GM21786 (cell line): ENCODE data around the gene CD79A.

ENCODE experiments used
- ATAC-seq: cut with Tn5 transposase; IDR thresholded peaks from one replicate; pipeline ENCODE4 v1.9.1; 2021; ENCODE audit not compliant: unreplicated experiment

CD79A gene

DNA sequence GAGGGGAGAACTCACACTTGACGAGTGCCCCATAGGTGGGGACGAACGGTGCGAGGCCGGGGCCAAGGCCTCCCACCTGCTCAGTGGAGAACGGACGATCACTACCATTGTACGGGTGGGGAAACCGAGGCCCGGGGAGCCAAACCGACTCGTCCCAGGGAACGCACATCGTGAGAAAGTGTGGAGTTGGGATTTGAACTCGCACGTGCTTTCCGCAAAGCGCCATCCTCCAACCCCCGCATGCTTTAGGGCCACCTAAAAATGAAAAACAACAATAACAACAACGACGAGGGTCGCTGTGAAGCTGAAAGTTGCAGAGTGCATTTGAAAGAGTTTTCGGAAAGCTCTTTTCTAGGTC lies 6.4 kb downstream of the CD79A start:
- no peak for ATAC-seq

DNA sequence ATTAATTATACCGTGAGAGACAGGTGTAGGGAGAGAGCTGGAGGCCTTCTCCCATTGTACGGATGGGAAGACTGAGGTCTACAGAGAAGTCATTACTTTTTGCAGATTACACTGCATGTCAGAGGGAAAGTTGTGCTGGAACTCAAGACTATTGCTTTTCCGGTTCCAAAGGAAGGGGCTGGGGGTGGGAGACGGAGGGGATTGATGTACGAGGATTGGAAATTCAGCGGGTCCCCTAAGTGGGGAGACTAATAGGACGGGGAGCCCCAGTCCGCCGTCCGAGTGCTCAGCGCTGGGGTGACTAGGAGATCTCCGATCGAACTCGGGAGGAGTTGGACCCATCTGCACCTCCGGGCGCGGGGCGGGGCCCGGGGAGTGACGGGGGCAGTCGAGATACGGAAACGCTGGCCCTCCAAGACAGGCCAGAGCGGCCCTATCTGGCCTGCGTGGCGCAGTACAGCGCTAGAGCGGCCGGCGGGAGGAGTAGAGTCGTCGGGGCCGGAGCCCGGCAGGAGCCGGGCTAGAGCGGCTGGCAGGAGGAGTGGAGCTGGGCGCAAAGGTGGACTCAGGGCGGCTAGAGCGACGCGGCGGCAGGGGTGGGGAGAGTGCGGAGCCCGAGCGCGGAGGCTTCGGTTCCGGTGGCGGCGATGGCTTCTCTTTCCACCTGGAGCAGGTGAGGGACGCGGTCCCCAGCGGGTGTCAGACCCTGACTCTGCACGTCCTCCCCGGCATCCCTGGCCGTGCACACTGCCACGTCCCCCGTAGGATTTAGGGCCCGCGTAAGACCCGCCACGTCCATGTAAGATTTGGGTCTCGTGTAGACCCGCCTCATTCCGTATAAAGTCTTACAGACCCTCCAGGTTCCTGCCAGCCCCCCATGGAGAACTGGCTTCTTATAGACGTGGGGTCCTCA lies 7.0 kb downstream of the CD79A start:
- peak; percentile 76 for ATAC-seq

DNA sequence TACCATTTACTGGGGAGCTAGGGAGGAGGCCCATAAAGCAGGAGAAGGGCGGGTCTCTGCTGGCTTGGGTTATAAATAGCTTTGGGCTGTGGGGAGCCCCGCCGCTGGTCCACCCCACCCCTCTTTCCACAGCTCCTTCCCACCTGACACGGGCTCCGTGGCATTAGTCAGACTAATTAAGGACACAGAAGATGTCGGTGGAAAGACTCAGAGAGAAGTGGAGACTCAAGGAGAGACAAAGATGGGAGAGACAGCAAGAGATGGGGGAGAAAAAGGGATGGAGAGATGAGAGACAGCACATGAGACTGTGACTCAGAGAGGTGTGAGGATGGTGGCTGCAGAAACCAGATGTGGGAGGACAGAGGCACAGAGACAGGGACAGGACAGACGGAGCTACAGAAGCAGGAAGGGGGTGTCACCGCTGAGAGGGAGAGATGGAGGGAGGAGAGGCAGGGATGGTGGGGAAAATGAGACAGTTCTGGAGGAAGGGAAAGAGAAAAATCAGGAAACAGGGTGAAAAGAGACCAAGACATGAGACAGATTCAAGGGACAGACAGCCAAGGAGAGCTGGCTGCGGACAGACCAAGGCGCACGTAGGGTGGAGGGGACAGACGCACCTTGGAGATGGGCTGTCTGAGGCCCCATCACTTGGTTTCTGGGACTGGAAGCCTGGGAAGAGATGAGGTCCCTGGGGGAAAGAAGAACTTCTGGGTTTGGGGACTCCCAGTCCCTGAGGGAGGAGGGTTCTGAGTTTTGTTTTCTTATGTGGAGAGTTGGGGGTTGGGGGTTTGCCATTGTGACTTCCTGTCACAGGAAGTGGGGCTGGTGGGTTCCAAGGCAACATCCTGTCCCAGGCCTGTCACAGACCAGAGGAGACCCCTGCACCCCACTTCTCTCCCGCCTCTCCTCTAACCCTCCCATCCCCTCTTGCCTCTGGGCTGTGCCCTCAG lies 10.0 kb downstream of the CD79A start:
- ATAC-seq: no peak

DNA sequence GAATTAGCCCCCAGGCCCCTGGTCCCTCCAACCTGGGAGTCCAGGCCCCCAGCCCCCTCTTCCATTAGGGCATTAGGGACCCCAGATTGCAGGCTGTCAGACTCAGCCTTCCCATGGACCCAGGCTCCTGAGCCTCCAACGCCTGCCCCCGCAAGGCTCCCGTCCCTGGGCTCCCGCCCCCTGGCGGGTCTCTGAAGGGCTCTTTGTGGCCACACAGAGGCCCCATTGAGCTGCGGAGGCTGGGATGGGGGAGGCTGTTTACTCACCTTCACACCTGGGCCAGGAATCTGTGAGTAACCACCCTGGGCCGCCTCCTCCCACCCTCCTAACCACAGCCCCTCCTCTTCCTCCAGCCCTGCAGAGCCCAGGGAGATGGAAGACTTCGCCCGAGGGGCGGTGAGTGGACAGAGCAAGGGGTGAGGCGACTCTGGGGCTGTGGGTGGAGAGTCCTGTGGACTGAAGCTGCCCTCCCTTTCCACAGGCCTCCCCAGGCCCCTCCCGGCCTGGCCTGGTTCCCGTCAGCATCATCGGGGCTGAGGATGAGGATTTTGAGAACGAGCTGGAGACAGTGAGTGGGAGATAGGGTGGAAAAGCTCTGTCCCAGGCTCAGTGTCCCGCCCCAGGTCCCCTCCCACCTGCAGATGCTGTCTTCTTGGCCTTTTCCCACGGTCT lies 10.8 kb downstream of the CD79A start:
- no peak for ATAC-seq

DNA sequence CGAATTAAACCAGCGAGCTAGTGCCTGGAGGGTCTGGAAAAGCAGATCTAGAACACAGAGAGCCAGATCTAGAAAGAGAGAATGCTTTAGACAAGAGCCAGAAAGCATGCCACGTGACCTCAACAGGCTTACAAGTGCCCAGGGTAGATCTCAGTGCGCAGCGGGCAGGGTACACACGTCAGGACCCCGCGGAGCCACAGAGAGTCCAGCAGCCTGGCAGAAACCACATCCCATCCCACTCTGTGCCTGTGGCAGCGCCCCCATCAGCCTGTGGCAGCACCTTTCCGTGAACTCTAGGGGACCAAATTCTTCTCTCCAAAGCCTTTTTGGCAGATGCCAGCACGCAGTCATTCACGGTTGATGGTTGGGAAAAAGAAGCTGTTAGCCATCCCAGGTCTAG lies 11.8 kb downstream of the CD79A start:
- ATAC-seq: no peak

DNA sequence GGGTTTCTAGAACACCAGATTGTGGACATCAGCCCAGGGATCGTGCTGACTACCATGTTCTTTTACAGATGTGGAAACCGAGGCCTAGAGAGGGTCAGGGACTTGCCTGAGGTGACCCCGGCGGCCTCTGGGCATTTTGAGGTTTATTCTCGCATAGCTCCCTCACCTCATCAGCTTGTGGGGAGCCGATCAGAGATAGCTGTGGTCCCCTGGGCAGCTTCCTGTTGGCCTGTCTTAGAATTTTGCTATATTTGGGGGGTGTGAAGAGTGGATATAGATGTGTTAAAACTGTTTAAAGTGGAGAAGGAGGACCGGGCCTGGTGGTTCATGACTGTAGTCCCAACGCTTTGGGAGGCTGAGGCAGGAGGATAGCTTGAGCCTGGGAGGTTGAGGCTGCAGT lies 12.8 kb downstream of the CD79A start:
- no peak for ATAC-seq

DNA sequence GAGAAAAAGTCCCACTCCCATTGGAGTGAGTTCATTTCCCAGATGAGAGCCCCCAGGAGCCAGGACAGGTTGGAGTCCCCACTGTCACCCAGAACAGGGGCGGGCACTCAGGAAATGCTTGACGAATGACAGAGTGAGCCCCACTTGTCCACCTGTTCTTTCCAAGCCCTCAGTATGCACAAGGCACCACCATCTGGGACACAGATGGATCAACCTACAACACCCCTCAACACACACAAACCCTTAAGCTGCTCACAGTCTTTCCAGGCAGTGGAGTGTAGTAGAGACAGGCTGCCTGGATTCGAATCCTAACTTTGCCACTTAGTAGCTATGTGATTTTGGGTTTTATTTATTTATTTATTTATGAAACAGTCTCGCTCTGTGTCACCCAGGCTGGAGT lies 13.9 kb downstream of the CD79A start:
- ATAC-seq: no peak

DNA sequence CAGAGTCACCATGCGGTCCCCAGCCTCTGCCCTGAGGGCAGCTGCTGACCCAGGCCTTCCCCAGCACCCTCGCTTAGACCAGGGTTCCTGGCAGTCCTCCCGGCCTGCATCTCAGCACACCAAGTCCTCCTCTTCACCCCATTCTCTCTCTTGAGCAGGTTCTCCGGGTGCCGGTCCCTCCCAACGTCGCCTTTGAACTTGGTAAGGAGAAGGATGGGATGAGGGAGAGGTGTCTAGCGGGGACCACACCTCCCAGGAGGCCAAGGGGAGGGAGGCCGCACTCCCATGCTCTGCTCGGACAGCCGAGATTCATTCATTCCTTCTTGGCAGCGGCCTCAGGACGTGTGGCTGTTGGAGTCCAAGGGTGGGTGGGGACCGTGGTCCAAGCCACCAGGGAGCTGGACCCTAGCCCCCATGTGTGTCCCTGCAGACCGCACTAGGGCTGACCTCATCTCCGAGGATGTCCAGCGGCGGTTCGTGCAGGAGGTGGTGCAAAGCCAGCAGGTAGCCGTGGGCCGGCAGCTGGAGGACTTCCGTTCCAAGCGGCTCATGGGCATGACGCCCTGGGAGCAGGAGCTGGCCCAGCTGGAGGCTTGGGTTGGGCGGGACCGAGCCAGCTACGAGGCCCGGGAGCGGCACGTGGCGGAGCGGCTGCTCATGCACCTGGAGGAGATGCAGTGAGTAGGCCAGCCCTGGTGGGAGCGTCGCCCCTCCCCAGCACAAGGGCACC lies 15.3 kb downstream of the CD79A start:
- ATAC-seq: no peak

DNA sequence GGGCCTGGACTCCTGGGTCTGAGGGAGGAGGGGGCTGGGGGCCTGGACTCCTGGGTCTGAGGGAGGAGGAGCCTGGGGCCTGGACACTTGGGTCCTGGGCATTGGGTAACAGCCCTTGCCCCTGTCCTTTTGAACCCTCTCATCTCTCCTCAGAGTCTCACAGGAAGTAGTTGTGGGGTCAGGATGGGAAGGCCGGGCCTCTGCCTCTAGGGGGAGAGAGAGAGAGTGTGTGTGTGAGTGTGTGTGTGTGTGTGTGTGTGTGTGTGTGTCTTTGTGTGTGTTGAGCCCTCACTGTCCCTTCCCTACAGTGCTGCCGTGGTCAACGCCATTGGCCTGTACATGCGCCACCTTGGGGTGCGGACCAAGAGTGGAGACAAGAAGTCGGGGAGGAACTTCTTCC lies 16.8 kb downstream of the CD79A start:
- no peak for ATAC-seq

DNA sequence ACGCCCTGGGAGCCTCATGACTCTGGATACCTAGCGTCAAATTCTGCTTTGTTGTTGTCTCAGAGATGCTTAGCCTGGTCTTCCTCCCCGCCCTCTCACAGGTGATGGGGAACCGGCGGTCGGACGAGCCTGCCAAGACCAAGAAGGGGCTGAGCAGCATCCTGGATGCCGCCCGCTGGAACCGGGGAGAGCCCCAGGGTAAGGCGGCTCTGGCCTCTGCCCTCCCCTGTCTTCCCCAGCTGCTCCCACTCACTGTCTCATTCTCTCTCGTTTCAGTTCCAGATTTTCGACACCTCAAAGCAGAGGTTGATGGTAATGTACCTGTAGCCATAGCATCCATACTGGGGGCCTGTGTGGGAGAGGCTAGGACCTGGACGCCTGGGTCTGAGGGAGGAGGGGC lies 17.3 kb downstream of the CD79A start:
- no peak for ATAC-seq

DNA sequence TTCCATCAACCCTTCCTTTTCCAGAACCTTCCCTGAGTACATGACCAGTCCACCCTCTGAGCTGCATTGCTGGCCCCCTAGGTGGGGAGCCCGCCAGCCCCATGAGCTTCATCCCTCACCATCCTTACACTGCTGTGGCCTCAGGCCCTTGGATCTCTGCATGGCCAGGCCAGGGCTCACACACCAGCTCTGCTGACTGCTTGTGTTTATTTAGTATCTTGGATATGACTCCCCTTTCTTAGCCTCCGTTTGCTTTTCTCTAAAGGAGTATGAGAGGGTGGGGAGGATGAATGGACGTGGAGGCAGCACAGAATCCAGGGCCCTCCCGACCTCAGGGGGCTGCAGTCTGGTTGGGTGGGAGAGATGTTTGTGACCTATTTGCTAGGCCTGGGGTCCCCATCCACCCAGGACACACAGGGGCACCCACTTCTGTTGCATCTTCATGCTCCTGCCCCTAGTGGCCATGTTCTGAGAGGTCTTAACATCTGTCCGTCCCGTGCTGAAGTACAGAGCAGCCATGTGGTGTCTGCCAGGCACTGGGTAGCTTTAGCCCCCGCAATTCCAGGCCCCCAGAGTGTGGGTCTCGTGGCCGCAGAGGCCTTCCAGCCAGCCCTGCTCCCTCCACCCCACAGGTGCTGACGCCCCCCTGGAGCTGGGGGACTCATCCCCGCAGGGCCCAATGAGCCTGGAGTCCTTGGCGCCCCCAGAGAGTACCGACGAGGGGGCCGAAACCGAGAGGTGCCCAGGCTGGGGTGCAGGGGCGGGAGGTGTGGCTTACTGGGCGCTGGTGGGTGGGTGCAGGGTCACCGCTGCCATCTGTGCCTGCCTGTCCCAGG lies 18.9 kb downstream of the CD79A start:
- ATAC-seq: no peak

DNA sequence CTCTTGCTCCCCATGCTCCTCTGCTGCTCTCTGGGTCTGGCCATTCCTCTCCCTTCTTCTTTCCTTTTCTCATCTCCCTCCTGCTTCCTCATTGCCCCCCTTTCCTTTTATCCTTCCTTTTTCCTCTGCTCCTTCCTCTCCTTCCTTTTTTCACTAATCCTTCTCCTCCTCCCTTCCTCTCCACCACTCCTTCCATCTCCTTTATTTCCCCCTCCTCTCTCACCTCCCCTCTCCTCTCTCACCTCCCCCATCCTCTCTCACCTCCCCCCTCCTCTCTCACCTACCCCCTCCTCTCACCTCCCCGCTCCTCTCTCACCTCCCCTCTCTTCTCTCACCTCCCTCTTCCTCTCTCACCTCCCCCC lies 19.5 kb downstream of the CD79A start:
- no peak for ATAC-seq

DNA sequence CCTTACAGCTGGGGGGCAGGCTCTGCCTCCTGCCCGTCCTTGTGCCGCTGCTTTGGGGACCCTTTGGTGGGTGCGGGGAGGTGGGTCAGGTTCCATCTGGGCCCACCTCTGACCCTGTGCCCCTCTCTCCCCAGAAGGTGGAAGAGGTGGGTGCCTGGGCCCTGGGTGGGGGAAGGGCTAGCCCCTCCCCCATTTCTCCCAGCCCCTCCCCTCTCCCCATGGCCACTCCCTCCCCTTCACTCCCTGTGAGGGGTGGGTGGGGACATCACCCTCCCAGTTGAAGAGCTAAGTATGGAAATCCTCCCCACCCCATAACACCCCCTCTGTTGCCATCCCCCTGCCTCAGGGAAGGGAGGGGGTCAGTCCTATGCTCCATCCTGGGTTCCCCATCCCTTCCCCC lies 20.1 kb downstream of the CD79A start:
- no peak for ATAC-seq

DNA sequence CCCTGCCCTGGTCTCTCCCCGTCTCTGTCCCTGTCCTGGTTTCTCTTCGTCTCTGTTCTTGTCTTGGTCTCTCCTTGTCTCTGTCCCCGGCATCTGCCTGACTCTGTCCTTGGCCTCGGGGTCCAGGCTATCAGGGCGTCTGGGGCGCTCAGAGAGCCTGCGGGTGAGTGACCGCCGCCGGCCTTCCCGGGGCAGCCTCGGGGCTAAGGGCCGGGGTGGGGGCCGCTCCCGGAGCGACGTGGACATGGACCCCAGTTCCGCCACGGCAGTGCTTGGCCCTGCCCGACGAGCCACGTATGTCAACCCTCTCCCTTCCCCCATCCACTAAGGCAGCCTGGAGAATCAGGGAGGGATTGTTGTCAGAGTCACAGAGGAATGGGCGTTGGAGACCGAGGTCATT lies 20.7 kb downstream of the CD79A start:
- ATAC-seq: no peak

DNA sequence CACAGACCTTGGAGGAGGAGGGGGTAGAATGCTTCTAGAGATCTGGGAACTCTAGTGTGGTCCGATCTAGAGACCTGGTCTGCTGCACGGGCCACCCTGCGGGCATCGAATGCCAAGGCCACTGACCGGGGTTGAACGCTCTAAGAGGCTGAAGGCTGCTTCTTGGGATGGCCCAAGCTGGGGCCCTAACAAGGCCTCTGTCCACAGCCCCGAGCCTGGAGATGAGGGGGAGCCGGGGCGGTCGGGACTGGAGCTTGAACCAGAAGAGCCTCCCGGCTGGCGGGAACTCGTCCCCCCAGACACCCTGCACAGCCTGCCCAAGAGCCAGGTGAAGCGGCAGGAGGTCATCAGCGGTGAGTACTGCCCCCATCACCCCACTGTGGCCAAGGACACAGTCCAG lies 21.2 kb downstream of the CD79A start:
- no peak for ATAC-seq

DNA sequence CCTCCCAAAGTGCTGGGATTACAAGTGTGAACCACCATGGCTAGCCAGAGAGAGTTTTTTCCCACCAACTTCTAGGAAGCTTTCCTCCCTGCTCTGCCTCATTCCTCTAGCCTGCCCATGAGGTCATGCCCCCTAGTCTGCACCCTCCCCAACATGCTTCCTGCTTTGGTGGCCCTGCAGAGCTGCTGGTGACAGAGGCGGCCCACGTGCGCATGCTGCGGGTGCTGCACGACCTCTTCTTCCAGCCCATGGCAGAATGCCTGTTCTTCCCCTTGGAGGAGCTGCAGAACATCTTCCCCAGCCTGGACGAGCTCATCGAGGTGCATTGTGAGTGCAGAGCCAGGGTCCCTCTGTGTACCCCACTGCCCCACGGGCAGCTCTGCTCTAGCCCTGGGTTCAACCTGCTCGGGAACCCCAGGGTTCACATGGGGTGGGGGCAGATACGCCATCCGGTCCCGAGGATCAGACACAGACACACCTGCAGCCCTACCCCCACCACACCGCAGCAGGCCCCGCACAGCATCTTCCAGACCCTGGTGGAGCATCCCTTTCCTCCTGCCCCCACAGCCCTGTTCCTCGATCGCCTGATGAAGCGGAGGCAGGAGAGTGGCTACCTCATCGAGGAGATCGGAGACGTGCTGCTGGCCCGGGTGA lies 24.8 kb downstream of the CD79A start:
- no peak for ATAC-seq

DNA sequence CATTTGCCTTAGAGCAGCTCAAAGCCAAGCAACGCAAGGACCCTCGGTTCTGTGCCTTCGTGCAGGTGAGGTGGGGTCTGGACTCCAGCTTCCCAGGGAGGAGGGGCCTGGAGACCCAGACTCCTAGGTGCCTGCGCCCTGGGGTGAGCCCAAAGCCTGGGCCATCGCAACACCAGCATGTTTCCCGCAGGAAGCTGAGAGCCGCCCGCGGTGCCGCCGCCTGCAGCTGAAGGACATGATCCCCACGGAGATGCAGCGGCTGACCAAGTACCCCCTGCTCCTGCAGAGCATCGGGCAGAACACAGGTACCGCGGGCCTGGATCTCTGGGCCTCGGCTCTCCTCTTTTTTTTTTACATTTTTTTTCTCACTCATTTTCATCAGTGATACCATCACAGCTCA lies 25.5 kb downstream of the CD79A start:
- ATAC-seq: no peak

DNA sequence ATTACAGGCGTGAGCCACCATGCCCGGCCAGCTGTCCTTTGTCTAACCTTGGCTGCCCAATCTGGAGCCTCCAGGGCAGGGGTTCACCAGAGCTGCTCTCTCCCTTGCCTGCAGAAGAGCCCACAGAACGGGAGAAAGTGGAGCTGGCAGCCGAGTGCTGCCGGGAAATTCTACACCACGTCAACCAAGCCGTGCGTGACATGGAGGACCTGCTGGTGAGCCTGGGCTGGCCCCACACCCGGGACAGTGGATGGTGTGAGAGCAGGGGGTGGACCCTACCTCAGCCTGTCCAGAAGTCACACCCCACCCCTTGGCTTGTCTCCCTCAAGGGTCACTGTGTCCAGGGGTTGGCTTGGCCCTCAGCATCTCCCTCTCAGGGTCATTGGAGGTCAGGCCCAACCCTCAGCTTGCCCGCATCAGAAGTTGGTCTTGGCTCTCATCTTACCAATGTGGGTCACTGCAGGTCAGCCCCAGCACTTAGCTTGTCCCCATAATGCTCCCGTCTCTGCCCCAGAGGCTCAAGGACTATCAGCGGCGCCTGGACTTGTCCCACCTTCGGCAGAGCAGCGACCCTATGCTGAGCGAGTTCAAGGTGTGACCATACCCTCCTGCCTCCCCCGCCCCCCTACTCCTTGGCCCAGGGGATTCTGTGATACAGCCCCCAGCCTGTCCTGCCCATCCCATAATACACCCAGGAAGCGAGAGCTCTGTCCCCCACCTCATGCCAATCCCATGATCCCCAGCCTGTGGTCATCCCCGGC lies 26.3 kb downstream of the CD79A start:
- ATAC-seq: no peak
